Osteoblast (primary cell): ENCODE measurements around the gene RARG. TPM values are rescaled to one million over a fixed set of nuclear protein-coding genes. Genes with fewer than 3 reads are reported as not detected.

ENCODE experiments used
- DNase-seq: peaks from one replicate; pipeline ENCODE4 v3.0.0; 2011; ENCODE audit warnings: low spot score, mixed read lengths; ENCODE audit not compliant: insufficient read length; ENCODE audit errors: missing footprints
- H2AFZ ChIP-seq: 2 replicates; pipeline ENCODE4 v1.6.0; 2011; ENCODE audit warnings: mild to moderate bottlenecking, low read length
- H3K27ac ChIP-seq: 2 replicates; pipeline ENCODE4 v1.5.1; 2011; ENCODE audit warnings: mild to moderate bottlenecking, low read depth, low read length, moderate library complexity
- H3K27me3 ChIP-seq: 2 replicates; pipeline ENCODE4 v1.6.0; 2012; ENCODE audit warnings: mild to moderate bottlenecking, control low read depth, inconsistent platforms, low read length, moderate library complexity; ENCODE audit not compliant: insufficient read depth
- H3K36me3 ChIP-seq: 2 replicates; pipeline ENCODE4 v1.5.1; 2011; ENCODE audit warnings: mild to moderate bottlenecking, low read length, control low read depth, moderate library complexity; ENCODE audit not compliant: insufficient read depth
- H3K4me1 ChIP-seq: 2 replicates; pipeline ENCODE4 v1.5.1; 2011; ENCODE audit warnings: mild to moderate bottlenecking, low read length, control low read depth, moderate library complexity; ENCODE audit not compliant: insufficient read depth
- H3K4me2 ChIP-seq: 2 replicates; pipeline ENCODE4 v1.6.0; 2011; ENCODE audit warnings: mild to moderate bottlenecking, low read length; ENCODE audit not compliant: insufficient read depth
- H3K4me3 ChIP-seq: fragments of 200-600 bp; sonication (generic); 3 replicates; pipeline ENCODE4 v1.5.1; 2012; ENCODE audit warnings: mild to moderate bottlenecking, low read length, inconsistent platforms; ENCODE audit not compliant: insufficient read depth
- H3K79me2 ChIP-seq: 2 replicates; pipeline ENCODE4 v1.6.0; 2012; ENCODE audit warnings: mild to moderate bottlenecking, low read length, control low read depth, inconsistent platforms; ENCODE audit not compliant: insufficient read depth
- H3K9me3 ChIP-seq: 2 replicates; pipeline ENCODE4 v1.5.1; 2011; ENCODE audit warnings: low read depth, low read length, control low read depth
- H4K20me1 ChIP-seq: 2 replicates; pipeline ENCODE4 v1.6.0; 2012; ENCODE audit warnings: mild to moderate bottlenecking, low read length, control low read depth; ENCODE audit not compliant: insufficient read depth
- total RNA-seq: library from RNA; depleted of rRNA; stranded (reverse); fragments of >200 nt; gene quantifications from 2 replicates; pipeline ENCODE4 v1.2.3, GENCODE V29; 2012
- TF ChIP-seq, protein P1 (sequence below): IDR thresholded peaks from 2 replicates; pipeline ENCODE4 v1.5.1; 2011; ENCODE audit warnings: mild to moderate bottlenecking, low read depth, low read length, moderate library complexity; ENCODE audit errors: extremely low read depth

The RARG gene
- total RNA-seq, 1 donor, result 49.9 TPM

DNA sequence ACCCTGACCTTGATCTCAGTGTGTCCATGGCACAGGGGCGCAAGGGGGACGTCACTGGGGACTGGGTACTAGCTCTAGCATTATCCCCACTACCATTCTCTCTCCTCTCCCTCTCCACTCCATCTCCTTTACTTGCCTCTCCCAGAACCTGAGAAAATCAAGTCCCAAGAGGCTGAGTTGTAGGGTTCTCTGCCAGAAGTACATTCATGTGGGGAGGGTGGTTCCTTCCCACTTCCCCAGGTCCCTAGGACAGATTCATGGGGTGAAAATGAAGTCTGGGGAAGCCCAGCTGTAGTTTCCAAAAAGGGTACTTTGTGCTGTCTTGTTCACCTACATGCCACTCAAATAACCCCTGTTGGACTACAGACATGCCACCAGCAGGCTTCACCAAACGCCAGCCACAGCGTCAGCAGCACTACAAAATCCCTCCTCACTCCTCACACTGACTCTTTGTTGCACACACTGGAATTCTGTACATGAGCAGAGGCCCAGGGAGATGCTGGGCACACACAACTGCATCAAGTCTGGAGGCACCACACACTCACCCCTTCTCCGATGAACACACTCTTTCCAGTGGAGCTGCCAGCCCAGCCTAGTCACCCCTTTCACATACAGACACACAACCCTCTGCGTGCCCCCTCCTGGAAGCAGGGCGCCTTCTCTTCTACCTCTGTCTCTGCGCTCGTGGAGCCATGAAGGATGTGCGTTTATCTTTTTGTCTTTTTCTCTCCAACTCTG is 6.9 kb downstream of the RARG start:
- peak; percentile 89 for DNase-seq
- H3K4me2 ChIP-seq, result no peak overlapping the region
- H3K27ac ChIP-seq, result no peak overlapping the region

DNA sequence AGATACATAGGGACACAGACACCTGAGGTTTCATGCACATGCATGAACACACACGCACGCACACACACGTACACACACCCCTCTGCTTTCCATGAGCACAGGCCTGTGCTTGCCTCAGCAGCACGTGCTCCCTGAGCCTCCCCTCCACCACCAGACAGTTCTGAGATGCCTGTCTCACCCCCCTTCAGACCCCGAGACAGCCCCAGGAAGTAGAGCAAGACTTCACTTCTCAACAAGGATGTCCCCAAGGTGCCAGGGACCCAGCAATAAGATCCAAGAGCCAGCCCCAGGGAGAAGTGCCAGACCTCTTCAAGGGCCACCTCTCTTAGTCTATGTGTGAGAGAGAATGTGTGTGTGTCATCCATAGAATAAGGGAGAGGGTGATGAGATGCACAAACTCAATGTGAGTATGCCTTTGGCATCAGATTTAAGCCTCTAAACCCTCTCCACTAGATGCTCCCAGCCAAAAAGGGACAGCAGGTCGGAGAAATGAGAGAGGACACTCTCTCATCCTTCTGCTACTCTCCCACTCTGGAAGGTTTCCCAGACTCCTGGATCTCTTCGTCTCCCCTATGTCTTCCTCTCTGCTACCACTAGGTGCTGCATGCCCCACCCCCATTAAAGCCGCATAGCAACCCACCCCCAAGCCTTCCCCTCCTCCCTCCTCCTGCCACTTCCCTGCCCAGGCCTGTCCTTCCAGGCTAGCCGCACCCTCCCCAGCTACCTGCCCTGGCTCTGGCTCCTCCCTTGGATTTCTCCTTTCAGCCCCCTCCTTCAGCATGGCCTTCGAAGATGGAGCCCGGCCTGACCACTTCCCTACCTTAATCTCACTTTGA is 7.7 kb downstream of the RARG start:
- no peak overlapping the region for H3K4me2 ChIP-seq
- H3K27me3 ChIP-seq, result no peaks in the 10 kb centered on the region
- TF ChIP-seq, protein P1, sequence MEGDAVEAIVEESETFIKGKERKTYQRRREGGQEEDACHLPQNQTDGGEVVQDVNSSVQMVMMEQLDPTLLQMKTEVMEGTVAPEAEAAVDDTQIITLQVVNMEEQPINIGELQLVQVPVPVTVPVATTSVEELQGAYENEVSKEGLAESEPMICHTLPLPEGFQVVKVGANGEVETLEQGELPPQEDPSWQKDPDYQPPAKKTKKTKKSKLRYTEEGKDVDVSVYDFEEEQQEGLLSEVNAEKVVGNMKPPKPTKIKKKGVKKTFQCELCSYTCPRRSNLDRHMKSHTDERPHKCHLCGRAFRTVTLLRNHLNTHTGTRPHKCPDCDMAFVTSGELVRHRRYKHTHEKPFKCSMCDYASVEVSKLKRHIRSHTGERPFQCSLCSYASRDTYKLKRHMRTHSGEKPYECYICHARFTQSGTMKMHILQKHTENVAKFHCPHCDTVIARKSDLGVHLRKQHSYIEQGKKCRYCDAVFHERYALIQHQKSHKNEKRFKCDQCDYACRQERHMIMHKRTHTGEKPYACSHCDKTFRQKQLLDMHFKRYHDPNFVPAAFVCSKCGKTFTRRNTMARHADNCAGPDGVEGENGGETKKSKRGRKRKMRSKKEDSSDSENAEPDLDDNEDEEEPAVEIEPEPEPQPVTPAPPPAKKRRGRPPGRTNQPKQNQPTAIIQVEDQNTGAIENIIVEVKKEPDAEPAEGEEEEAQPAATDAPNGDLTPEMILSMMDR, result no peak
- H2AFZ ChIP-seq, result no peak overlapping the region
- no peaks in the 10 kb centered on the region for H3K36me3 ChIP-seq
- peaks cover 43% of the 10 kb centered on the region for H3K4me1 ChIP-seq
- peak overlapping the region; percentile 17 for H3K27ac ChIP-seq
- peak; percentile 84 for DNase-seq
- H3K9me3 ChIP-seq, result no peaks in the 10 kb centered on the region
- H3K79me2 ChIP-seq, result peaks cover 8% of the 10 kb centered on the region
- H3K4me3 ChIP-seq, result no peak overlapping the region
- no peaks in the 10 kb centered on the region for H4K20me1 ChIP-seq

More for the DNA sequence above, 6.9 kb downstream of the RARG start:
- Histone ChIP-seq H3K27me3 (no peaks in the 10 kb centered on the region), H3K4me1 (peaks cover 43% of the 10 kb centered on the region), H3K4me3 (no peak overlapping the region), H3K79me2 (peaks cover 2% of the 10 kb centered on the region), H4K20me1 (no peaks in the 10 kb centered on the region), H3K9me3 (no peaks in the 10 kb centered on the region), H2AFZ (no peak overlapping the region), H3K36me3 (no peaks in the 10 kb centered on the region)
- TF ChIP-seq, protein P1, result no peak

DNA sequence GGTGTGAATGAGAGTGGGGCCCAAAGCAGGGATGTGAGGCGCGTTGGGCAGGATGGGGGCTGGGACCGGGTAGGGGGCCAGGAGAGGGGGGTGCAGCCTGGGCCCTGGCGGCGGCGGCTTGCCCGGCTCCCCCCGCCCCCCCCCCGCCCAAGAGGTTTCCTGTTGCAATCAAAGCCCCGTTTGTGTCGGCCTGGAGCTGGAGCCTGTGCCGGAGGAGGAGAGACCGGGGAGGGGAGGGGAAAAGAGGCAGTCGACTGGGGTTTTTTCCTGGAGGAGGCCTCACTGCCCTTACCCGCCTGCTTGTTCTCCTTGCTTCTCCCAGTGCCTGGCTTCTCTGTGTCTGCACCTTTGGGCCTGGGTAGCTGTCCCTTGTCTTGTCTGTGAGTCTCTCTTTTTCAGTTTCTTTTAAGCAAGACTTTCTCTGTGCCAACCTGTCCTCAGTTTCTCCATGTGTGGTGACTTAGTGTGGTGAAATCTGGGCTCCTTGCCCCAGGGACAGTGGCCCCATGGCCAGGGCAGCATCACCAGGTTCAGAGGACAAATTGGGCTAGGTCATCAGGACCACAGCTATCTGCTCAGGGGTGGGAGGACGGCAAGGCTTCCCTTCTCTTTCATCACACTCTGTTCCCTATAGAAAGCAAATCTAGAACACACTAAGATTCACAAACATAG is 8.5 kb downstream of the RARG start:
- no peaks in the 10 kb centered on the region for H3K9me3 ChIP-seq
- no peaks in the 10 kb centered on the region for H3K27me3 ChIP-seq
- no peaks in the 10 kb centered on the region for H4K20me1 ChIP-seq
- H2AFZ ChIP-seq, result peak overlapping the region; percentile 65
- DNase-seq, result peak; percentile 87
- H3K27ac ChIP-seq, result peak overlapping the region; percentile 17
- TF ChIP-seq, protein P1, result no peak
- peaks cover 43% of the 10 kb centered on the region for H3K4me1 ChIP-seq
- H3K4me2 ChIP-seq, result no peak overlapping the region
- peaks cover 12% of the 10 kb centered on the region for H3K79me2 ChIP-seq
- no peaks in the 10 kb centered on the region for H3K36me3 ChIP-seq
- H3K4me3 ChIP-seq, result no peak overlapping the region
